ENCODE measurements around the gene IGFN1.

The IGFN1 gene

DNA sequence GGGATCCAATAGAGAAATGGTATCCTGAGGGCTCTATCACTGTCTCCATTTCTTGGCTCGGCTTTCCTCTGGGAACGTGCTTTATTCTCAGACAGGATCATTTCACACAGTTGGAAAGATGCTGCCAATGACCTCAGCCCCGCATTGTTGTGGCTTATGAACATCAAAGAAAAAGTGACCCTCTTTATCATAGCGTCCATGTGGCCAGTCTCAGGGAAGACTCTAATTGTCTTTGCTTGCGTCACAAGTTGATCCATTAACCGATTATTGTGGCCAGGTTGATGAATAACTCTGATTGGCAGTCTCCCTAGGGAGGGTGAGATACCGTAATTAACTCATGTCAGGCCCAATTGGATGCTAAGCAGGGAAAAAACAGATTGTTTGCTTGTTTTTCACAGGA is 26.0 kb upstream of the IGFN1 start:
- DNase-seq, result no peak

GRCh38 chr1:201167041-201167991 is 23.3 kb upstream of the IGFN1 start:
- DNase-seq, result peak; percentile 30

DNA sequence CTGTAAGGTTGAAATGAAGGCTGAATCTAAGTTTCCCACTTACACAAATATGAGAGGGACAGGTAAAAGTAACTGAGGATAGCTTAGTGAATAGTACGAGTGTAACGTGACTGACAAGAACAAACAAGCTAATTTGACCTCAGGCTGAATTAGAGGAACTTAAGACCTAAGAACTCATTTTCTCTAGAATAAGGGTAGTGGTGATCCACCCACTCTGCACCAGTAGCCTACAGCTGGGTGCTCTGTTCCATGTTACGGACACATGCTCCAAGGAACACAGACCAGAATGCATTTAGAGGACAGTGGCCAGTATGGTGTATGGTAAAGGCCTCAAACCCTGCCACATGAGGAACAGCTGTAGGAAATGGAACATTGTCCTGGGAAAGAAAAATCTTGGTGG is 21.4 kb upstream of the IGFN1 start:
- no peak for DNase-seq

GRCh38 chr1:201169971-201170532 is 20.6 kb upstream of the IGFN1 start:
- no peak for DNase-seq

- peak; percentile 88 for DNase-seq
These were observed 20.0 kb upstream of the IGFN1 start for GRCh38 chr1:201170533-201171062.

DNA sequence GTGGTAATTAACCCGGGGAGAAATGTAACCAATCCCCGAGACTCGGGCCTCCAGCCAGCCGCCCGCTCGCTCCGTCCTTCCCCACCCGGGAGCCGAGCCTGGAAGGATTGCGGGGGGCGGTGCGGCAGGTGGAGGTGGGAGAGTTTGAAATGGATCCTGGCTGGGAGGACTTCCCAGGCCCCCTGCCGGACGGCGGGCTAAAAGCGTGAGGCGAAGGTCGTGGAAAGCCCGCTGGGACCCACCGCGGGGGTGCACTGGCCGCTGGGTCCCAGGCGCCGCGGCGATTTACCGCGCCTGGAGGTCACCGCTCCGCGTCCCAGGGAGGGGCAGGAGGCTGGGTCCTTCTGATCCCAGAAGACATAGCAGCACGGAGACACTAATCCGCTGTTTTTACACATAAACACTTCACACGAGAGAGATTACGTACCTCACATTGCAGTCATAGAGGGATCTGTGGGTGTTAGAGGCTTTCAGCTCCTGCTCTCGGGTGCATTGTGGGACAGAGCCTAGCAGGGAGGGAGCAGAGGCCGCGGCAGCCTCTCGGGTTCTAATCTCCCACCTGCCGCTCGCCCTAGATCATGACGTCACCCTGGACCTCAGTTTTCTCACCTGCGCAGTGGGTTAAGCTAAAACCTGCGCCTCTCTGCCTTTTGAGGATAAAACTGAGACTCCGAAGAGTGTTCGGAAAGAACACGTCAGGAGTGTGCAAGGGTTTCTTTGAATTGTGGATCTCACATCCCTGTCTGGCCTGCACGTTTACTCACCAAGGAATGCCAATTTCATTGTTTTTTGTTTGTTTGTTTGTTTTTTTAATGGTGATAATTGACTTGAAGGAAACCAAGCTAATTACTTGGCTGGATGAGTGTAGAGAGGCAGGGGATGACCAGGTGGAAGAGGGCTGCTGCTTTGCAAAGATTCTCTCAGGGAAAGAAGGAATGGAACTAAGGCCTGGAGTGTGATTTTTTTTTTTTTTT is 19.3 kb upstream of the IGFN1 start:
- DNase-seq, result peak; percentile 43

GRCh38 chr1:201172326-201172725 is 18.3 kb upstream of the IGFN1 start:
- DNase-seq, result no peak

- DNase-seq, result no peak
These were observed 17.5 kb upstream of the IGFN1 start for GRCh38 chr1:201172999-201173610.

DNA sequence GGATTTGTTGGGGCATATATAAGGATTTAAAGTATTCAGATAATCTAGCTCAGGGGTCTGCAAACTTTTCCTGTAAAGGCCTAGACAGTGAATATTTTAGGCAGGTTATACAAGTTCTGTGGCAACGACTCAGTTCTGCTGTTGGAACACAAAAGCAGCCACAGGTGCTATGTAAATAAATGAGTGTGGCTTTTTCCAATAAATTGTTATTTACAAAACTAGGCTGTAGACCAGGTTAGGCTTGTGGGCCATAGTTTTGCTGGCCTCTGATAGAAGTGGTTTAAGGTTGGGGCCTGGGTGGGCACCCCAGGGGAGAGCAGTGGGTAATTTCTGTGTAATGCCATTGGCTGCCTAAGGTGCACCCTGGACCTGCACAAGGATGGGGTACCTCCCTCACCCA is 16.9 kb upstream of the IGFN1 start:
- DNase-seq, result no peak

DNA sequence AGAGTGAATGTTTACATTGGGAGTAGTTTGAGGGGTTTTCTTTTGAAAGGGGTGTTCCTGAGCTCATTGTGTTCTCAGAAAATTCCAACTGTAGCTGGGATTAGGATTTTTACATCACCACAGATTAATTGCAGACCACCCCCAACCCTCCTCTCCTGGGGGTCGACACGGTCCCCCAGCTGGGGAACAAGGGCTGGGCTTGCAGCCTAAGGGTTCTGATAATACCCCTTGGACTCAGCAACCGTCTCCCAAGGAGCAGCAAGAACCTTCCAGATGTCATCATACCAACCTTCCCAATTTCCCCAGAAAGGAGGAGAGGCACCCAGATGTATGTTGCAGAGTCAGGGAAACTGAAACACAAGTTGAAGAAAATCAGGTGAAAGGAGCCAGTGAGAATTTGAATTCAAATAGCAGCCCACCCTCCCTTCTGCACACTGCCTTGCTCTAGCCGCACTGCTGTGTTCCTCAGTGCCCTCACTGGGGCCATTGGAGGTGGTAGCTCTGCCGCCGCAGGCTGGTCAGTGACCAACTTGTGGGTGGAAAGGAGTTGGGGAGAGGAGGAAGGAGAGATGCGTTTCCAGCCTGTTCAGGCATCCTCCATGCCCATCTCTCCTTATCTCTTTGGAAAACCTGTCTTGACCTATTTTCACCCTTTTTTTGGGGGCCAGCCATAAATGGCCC is 14.7 kb upstream of the IGFN1 start:
- no peak for DNase-seq

DNA sequence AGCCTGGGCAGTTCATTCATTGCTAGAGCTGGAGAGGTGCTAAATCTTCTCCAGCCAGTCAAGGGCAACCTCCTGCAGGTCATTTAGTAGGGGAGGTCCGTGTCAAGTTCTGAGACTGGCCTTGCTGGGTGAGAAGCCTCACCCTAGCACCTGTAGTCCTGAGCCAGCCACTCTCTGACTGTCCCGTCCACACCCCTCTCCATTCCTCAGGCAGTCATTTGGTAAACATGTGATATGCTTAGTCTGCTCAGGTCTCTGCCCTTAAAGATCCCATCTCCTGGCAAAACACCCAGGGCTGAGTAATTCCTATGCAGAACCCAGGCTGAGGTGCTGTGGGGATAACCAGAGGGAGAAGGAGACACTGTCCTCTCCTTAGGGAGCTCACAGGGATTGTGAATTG is 13.7 kb upstream of the IGFN1 start:
- DNase-seq, result no peak

- DNase-seq, result no peak
These were observed 11.9 kb upstream of the IGFN1 start for GRCh38 chr1:201178718-201179117.

DNA sequence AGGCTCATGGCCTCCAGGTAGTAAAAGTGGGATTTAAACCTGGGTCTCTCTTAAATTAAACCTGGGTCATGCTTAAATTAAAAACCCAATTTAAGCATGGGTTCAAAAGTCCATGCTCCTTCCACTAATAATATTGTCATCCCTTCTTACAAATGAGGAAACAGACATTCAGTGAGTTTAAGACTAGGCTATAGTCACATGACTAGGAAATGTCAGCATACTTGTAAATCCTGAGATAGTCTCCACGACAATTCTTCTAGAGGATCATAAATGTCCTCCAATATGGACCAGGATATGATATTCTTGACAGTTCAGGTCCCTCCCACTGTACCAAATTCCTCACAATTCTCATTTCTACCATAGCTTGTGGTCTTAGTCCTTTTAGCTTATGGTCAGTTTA is 10.5 kb upstream of the IGFN1 start:
- no peak for DNase-seq

- no peak for DNase-seq
These were observed 9.7 kb upstream of the IGFN1 start for GRCh38 chr1:201180901-201181300.

GRCh38 chr1:201181323-201181722 is 9.3 kb upstream of the IGFN1 start:
- DNase-seq, result no peak

DNA sequence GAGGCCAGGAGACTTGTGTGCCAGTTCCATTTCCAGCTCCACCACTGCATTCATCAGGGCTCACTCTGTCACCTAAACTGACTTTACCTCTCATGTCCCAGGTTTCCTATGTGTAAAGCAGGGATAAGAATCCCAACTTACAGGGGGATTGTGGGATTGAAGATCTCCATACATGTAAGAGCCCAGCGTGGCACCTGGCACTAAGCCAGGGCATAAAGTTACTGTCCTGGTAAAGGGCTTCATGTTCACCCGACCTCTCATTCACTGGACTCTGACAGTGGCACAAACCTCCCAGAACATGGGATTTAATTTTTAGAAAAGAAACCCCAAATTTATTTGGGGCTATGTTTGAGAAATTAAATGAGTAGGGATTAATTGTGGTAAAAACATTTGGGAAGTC is 8.9 kb upstream of the IGFN1 start:
- no peak for DNase-seq

DNA sequence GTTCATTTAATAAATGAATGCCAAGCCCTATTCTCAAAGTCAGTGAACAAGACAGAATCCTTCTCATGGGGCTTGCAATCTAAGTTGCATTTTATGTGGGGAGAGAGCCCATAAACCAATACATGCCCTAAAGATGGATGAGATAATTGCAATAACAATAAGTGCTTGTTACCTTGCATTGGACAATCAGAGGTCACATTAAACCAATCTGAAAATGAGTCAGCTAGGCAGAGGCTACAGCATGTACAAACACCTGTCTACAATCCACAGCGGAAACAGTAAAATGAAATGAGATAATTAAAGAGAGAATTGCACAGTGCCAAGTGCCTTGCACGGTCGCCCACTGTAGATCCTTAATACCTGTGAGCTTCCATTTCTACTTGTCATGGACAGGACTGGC is 7.4 kb upstream of the IGFN1 start:
- no peak for DNase-seq

- DNase-seq, result no peak
These were observed 6.9 kb upstream of the IGFN1 start for GRCh38 chr1:201183753-201184152.

DNA sequence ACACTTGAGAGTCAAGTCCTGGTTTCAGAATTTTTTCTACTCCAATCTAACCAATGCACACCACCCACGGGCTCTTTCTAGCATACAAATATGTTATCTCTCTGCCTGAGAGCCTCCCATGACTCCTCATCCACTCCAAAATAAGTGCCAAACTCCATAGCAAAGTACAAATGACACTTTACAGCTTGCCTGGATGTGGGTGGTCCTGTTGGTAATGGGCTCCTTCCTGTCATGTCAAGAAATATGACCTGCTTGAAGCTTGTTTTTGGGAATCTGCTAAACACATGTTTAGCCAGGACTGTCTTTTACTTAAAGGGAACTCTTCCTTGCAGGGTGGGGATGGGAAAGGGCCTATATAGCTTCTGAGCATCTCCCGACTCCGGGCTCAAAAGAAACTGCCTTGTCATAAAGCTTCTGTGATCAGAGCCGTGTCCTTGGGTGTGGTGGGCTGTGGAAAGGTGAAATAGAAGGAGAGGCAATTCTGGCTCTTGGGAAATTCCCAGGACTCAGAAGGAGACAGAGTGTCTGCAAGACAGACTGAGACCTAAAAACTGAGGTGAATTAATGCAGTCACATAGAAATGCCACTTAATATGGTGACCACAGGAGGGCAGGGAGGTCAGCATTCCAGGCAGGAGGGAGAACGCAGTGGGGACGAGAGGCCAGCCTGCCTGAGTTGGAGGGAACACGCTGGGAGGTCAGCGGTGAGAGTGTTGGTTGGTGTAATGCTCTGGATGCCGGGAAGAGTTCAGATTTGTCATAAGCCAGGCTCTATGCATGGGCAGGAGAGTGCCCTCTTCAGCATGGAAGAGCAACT is 6.1 kb upstream of the IGFN1 start:
- no peak for DNase-seq

- DNase-seq, result no peak
These were observed 5.5 kb upstream of the IGFN1 start for GRCh38 chr1:201185123-201185453.

GRCh38 chr1:201185527-201186128 is 5.0 kb upstream of the IGFN1 start:
- no peak for DNase-seq
